GM19239 (cell line): ENCODE data around the gene PRKX.
"Not testable (repeated sequence)": the region's sequence is repeated elsewhere in the genome, so short reads cannot be mapped to it uniquely, and the experiment has no call there.

Source experiments
- DNase-seq: peaks from one replicate; pipeline ENCODE4 v3.0.0; 2011; ENCODE audit warnings: low spot score; ENCODE audit not compliant: insufficient read length
- FAIRE-seq: peaks from 2 replicates; lab custom pipeline; 2011; peaks lifted over from hg19 to GRCh38; lab: Jason Lieb, UNC

The PRKX gene

GRCh38 chrX:3663576-3664250 lies 49.7 kb downstream of the PRKX start:
- DNase-seq = not testable (repeated sequence)

GRCh38 chrX:3659761-3660160 lies 53.7 kb downstream of the PRKX start:
- FAIRE-seq (no peak), DNase-seq (no peak)

More at GRCh38 chrX:3663576-3664250, 49.7 kb downstream of the PRKX start:
- FAIRE-seq = not testable (repeated sequence)

GRCh38 chrX:3655181-3655580 lies 58.3 kb downstream of the PRKX start:
- no peak for FAIRE-seq
- no peak for DNase-seq

- FAIRE-seq (no peak), DNase-seq (no peak)
These were observed 60.3 kb downstream of the PRKX start for GRCh38 chrX:3653111-3653510.

- peak; percentile 93 for FAIRE-seq
- DNase-seq = no peak
These were observed 62.2 kb downstream of the PRKX start for GRCh38 chrX:3651277-3651676.

DNA sequence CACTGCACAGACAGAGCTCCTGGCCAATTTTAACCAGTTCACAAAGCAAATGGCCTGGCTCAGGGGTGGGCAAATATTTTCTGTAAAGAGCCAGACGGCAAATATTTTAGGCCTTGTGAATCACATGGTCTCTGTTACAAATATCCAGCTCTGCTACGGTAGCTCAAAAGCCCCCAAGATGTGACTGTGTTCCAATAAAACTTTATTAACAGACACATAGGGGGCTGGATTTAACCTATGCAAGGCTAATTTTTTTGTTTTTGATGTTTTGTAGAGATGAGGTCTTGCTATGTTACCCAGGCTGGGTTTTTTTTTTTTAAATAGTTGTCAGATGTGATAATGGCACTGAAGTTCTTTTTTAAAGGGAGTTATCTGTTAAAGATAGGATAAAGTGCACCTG lies 65.4 kb downstream of the PRKX start:
- no peak for DNase-seq
- no peak for FAIRE-seq

- FAIRE-seq, DNase-seq: not testable (repeated sequence)
These were observed 73.4 kb downstream of the PRKX start for GRCh38 chrX:3639858-3640631.

GRCh38 chrX:3639236-3639635 lies 74.2 kb downstream of the PRKX start:
- FAIRE-seq = no peak
- no peak for DNase-seq

GRCh38 chrX:3638280-3638873 lies 75.1 kb downstream of the PRKX start:
- DNase-seq (peak; percentile 3), FAIRE-seq (peak; percentile 97)

- FAIRE-seq = no peak
- DNase-seq = no peak
These were observed 76.6 kb downstream of the PRKX start for GRCh38 chrX:3636803-3637202.

DNA sequence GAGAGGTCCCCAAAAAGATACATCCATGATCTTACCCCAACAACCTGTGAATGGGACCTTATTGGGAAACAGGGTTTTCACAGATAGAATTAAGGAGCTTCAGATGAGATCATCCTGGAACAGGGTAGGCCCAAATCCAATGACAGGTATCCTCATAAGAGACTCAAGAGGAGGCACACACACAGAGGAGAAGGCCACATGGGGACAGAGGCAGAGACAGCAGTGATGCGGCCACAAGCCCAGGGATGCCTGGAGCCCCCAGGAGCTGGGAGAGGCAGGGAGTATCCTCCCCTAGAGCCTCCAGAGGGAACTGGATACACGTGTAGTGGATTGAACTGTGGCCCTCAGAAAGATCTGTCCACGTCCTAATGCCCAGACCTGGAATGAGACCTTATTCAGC lies 82.3 kb downstream of the PRKX start:
- FAIRE-seq = no peak
- DNase-seq = no peak

DNA sequence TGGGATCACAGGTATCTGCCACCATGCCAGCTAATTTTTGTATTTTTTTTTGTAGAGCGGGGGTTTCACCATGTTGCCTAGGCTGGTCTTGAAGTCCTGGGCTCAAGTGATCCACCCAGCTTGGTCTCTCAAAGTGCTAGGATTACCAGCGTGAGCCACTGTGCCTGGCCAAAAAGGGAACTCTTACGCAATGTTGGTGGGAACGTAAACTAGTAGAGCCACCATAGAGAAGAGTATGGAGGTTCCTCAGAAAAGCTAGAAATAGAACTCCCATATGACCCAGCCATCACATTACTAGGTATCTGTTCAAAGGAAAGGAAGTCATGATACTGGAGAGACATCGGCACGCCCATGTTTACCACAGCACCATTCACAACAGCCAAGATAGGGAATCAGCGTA lies 85.9 kb downstream of the PRKX start:
- FAIRE-seq = no peak
- no peak for DNase-seq

GRCh38 chrX:3621414-3621813 lies 92.0 kb downstream of the PRKX start:
- DNase-seq (no peak), FAIRE-seq (no peak)

DNA sequence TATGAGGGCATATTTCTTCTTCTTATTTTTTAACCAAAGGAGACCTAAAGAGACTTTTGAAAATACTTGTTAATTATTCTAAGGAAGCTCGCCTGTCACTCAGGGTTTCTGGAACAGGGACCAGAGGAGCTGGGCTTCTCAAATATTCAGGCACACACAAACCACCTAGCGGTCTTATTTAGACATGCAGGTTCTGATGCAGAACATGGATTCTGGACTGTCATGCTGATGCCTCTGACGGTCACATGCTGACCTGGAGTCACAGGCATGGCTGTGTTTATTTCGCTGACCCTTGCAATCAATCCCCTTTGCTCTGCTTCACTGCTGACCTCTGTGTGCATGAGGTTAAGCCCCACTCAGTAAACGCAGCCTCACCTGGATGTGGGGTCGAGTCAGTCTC lies 101.7 kb downstream of the PRKX start:
- not testable (repeated sequence) for FAIRE-seq, DNase-seq

GRCh38 chrX:3609810-3610209 lies 103.6 kb downstream of the PRKX start:
- DNase-seq = no peak
- FAIRE-seq = no peak

- no peak for DNase-seq
These were observed 110.3 kb downstream of the PRKX start for GRCh38 chrX:3603026-3603661.

GRCh38 chrX:3599802-3600430 lies 113.5 kb downstream of the PRKX start:
- no peak for DNase-seq

More at GRCh38 chrX:3603026-3603661, 110.3 kb downstream of the PRKX start:
- no peak for FAIRE-seq

DNA sequence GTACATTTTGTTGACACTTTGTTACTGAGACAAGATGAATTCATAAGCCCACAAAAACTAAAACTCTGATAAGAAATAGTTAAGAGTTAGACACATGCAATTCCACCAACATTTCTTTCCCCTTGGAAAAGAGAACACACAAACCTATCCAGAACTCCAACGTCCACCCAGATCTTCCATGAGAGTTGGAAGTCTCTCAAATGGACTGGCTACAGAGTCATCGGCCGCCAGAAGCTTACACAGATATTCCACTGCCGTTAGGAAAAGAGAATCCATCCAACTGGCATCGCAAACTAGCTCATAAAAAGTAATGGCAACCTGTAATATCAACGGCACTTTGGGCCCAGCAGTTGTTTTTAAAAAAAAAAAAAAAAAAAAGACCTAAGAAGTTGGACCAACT lies 114.7 kb downstream of the PRKX start:
- FAIRE-seq (no peak), DNase-seq (no peak)

More at GRCh38 chrX:3599802-3600430, 113.5 kb downstream of the PRKX start:
- no peak for FAIRE-seq

- peak; percentile 62 for FAIRE-seq
- no peak for DNase-seq
These were observed 115.3 kb downstream of the PRKX start for GRCh38 chrX:3598046-3598605.

- no peak for DNase-seq
- FAIRE-seq = no peak
These were observed 121.3 kb downstream of the PRKX start for GRCh38 chrX:3592184-3592583.
